ENCODE data around the gene FNTB. TPM values are rescaled to one million over a fixed set of nuclear protein-coding genes. Genes with fewer than 3 reads are reported as not detected.

The FNTB gene
- total and polyA plus RNA-seq, 2 experiments from 2014 or later = 8.6 to 12.5 TPM

- TF ChIP-seq, protein P1, sequence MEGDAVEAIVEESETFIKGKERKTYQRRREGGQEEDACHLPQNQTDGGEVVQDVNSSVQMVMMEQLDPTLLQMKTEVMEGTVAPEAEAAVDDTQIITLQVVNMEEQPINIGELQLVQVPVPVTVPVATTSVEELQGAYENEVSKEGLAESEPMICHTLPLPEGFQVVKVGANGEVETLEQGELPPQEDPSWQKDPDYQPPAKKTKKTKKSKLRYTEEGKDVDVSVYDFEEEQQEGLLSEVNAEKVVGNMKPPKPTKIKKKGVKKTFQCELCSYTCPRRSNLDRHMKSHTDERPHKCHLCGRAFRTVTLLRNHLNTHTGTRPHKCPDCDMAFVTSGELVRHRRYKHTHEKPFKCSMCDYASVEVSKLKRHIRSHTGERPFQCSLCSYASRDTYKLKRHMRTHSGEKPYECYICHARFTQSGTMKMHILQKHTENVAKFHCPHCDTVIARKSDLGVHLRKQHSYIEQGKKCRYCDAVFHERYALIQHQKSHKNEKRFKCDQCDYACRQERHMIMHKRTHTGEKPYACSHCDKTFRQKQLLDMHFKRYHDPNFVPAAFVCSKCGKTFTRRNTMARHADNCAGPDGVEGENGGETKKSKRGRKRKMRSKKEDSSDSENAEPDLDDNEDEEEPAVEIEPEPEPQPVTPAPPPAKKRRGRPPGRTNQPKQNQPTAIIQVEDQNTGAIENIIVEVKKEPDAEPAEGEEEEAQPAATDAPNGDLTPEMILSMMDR (conservative IDR thresholded peaks at IDR 0.05; ENCODE audit: low read depth in 2 of 2) = no peak
These were observed 25.7 kb downstream of the FNTB start (continued) for GRCh38 chr14:65012353-65012752.

- Histone ChIP-seq H3K4me2 (no peak overlapping the region), H3K27me3 (ENCODE audit: insufficient read depth) (no peaks in the 10 kb centered on the region), H3K4me3 (no peak overlapping the region), H2AFZ (no peak overlapping the region), H3F3A (replicated peaks; ENCODE audit: low read depth) (no peaks in the 10 kb centered on the region), H3K9me2 (ENCODE audit: insufficient read depth) (no peaks in the 10 kb centered on the region), H3K27ac (ENCODE audit: low read depth) (no peak overlapping the region), H3K4me1 (ENCODE audit: insufficient read depth) (no peaks in the 10 kb centered on the region), H4K20me1 (replicated peaks; ENCODE audit: insufficient read depth) (no peaks in the 10 kb centered on the region), H3K79me2 (replicated peaks; ENCODE audit: insufficient read depth) (no peaks in the 10 kb centered on the region), H3K36me3 (ENCODE audit: insufficient read depth) (peaks cover 5% of the 10 kb centered on the region; the same call in 1 of the 2 replicates)
- Mint-ChIP-seq H3K27ac (no peak overlapping the region), H3K9me3 (no peaks in the 10 kb centered on the region), H3K36me3 (ENCODE audit: low read depth) (peaks cover 7% of the 10 kb centered on the region; the same call in 1 of the 3 replicates), H3K4me1 (no peaks in the 10 kb centered on the region; the same call in 2 of the 3 replicates), H3K4me3 (no peak overlapping the region), H3K27me3 (ENCODE audit: insufficient read depth, low read depth, poor library complexity) (peaks cover 7% of the 10 kb centered on the region)
- TF ChIP-seq EZH2phosphoT487 (IDR thresholded peaks at IDR 0.05; ENCODE audit: unreplicated experiment) = no peak
- no peak for TF ChIP-seq EZH2 (IDR thresholded peaks at IDR 0.05; ENCODE audit: low read depth, unreplicated experiment)
- no peak for TF ChIP-seq CREB1 (CRISPR knock-in tag; IDR thresholded peaks at IDR 0.05; ENCODE audit: low read depth)
- ATAC-seq = no peak
- DNase-seq (ENCODE audit: low spot score) = no peak
These were observed 28.7 kb downstream of the FNTB start for GRCh38 chr14:65015391-65015790.

DNA sequence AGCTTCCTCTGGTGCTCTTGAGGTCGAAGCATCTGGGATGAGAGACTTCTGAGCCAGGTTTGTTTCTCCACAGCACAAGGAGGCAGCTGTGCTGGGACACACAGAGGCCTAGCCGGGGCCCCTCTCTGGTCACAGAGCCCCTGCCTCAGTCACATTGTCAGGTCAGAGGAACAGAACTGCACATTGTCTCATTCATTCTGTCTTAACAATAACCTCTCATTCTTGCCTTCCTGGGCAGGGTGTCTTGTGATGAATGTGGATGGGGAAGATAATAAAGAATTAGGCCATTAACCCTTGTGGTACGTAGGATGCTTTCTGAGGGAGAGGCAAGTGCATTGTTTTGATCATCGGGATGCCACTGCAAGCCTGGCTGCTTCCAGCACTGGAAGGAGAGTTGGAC, 29.8 kb downstream of the FNTB start:
- Histone ChIP-seq H3K4me2 (no peak overlapping the region), H3K27ac (ENCODE audit: low read depth) (no peak overlapping the region), H3F3A (replicated peaks; ENCODE audit: low read depth) (0 out of 2 replicates have a peak, but pooled peaks cover 5% of the 10 kb centered on the region), H3K27me3 (ENCODE audit: insufficient read depth) (no peaks in the 10 kb centered on the region), H3K79me2 (replicated peaks; ENCODE audit: insufficient read depth) (no peaks in the 10 kb centered on the region), H3K4me3 (no peak overlapping the region), H3K36me3 (ENCODE audit: insufficient read depth) (peaks cover 5% of the 10 kb centered on the region; the same call in 1 of the 2 replicates), H2AFZ (no peak overlapping the region), H3K4me1 (ENCODE audit: insufficient read depth) (no peaks in the 10 kb centered on the region), H3K9me2 (ENCODE audit: insufficient read depth) (no peaks in the 10 kb centered on the region), H4K20me1 (replicated peaks; ENCODE audit: insufficient read depth) (no peaks in the 10 kb centered on the region)
- H3K27me3 Mint-ChIP-seq (ENCODE audit: insufficient read depth, low read depth, poor library complexity) = peaks cover 4% of the 10 kb centered on the region
- H3K4me3 Mint-ChIP-seq = no peak overlapping the region
- no peaks in the 10 kb centered on the region for H3K9me3 Mint-ChIP-seq
- H3K27ac Mint-ChIP-seq = no peak overlapping the region
- ATAC-seq = no peak
- no peak for DNase-seq (ENCODE audit: low spot score)
- no peaks in the 10 kb centered on the region; the same call in 2 of the 3 replicates for H3K4me1 Mint-ChIP-seq
- H3K36me3 Mint-ChIP-seq (ENCODE audit: low read depth) = peaks cover 7% of the 10 kb centered on the region; the same call in 1 of the 3 replicates
- TF ChIP-seq STAT1 (IDR thresholded peaks at IDR 0.05; ENCODE audit: unreplicated experiment) (no peak), JUNB (IDR thresholded peaks at IDR 0.05; ENCODE audit: unreplicated experiment) (no peak), EZH2 (IDR thresholded peaks at IDR 0.05; ENCODE audit: low read depth, unreplicated experiment) (no peak), CREB1 (CRISPR knock-in tag; IDR thresholded peaks at IDR 0.05; ENCODE audit: low read depth) (no peak), ZNF331 (CRISPR knock-in tag; IDR thresholded peaks at IDR 0.05; ENCODE audit: low read depth) (no peak), NANOG (IDR thresholded peaks at IDR 0.05; ENCODE audit: borderline replicate concordance) (no peak), ETS1 (IDR thresholded peaks at IDR 0.05) (no peak), EZH2phosphoT487 (IDR thresholded peaks at IDR 0.05; ENCODE audit: unreplicated experiment) (no peak), REST (IDR thresholded peaks at IDR 0.05; ENCODE audit: unreplicated experiment) (no peak)
- TF ChIP-seq, protein P1 (conservative IDR thresholded peaks at IDR 0.05; ENCODE audit: low read depth in 2 of 2) = no peak

All from GM23338 (cell line).